ENCODE measurements around the gene ZNF512. TPM values are rescaled to one million over a fixed set of nuclear protein-coding genes. Genes with fewer than 3 reads are reported as not detected.
A peak's percentile ranks its signal among the peaks of the same experiment; 100 is the strongest.
"Not testable (repeated sequence)": the region's sequence is repeated elsewhere in the genome, so short reads cannot be mapped to it uniquely, and the experiment has no call there.

Gene ZNF512
- total RNA-seq = 31.6 and 35.7 TPM in 2 replicates
- polyA plus RNA-seq (2012) = 25.3 TPM

GRCh38 chr2:27582695-27583389, at the start of gene ZNF512:
Gene ZNF512, plus strand, starts transcription at chr2:27583042. Its CDS starts 71 bp downstream, at chr2:27583113.
- peak; percentile 93 for DNase-seq (ENCODE audit: low read depth)

DNA sequence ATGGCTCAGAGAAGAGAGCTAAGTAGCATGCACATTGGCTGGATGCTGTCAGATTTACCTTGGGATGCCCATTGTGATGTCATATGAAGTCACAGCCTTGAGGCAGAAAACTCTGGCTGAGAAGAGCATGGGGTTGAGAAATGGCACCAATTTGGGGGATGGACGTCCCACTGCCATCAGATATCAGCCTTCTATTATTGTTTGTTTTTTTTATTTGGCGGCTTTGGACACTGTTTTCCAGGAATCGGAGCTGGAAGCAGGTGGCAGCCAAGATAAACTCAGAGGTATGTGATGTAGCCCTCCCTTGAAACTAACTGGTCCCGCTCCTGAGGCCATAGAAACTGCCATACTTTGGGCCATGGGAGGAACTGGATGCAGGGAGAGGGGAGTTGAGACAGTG, 45.6 kb upstream of the ZNF512 start:
- no peak for DNase-seq (ENCODE audit: low read depth)

DNA sequence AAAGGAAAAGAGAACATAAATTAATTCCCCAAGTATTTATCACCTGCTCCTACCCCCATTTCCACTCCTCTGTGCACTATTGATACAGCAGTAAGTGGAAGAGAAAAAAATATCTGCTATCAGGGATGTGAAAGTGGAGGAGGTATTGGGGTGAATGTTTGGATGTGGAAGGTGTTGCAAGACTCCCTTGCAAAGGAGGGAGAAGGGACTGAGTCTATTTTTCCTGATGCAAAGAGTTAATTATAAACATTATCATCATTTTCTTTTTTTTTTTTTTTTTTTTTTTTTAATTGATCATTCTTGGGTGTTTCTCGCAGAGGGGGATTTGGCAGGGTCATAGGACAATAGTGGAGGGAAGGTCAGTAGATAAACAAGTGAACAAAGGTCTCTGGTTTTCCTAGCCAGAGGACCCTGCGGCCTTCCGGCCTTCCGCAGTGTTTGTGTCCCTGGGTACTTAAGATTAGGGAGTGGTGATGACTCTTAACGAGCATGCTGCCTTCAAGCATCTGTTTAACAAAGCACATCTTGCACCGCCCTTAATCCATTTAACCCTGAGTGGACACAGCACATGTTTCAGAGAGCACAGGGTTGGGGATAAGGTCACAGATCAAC, 43.9 kb upstream of the ZNF512 start:
- DNase-seq (ENCODE audit: low read depth) = not testable (repeated sequence)

DNA sequence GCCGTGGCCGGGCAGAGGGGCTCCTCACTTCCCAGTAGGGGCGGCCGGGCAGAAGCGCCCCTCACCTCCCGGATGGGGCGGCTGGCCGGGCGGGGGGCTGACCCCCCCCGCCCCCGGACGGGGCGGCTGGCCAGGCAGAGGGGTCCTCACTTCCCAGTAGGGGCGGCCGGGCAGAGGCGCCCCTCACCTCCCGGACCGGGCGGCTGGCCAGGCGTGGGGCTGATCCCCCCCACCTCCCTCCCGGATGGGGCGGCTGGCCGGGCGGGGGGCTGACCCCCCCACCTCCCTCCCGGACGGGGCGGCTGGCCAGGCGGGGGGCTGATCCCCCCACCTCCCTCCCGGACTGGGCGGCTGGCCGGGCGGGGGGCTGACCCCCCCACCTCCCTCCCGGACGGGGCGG, 43.2 kb upstream of the ZNF512 start:
- not testable (repeated sequence) for DNase-seq (ENCODE audit: low read depth)

DNA sequence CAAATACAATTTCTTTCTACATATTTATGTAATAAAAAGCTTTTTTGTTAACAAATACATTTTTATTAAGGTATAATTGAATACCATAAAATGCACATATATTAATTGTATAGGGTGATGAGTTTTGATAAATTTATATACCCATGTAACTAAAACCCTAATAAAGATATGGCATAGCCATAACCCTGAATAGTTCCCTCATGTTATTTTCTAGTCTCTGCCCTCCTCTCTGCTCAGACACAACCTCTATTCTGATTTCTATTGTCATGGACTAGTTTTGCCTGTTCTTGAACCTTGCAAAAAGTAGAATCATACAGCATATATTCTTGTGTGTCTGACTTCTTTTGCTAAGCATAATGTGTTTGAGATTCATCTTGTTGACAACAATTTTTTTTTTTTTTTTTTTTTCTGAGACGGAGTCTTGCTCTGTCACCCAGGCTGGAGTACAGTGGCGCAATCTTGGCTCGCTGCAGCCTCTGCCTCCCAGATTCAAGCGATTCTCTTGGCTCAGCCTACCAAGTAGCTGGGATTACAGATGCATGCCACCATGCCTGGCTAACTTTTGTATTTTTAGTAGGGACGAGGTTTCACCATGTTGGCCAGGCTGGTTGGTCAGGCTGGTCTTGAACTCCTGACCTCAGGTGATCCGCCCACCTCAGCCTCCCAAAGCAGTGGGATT, 38.6 kb upstream of the ZNF512 start:
- DNase-seq (ENCODE audit: low read depth) = no peak

DNA sequence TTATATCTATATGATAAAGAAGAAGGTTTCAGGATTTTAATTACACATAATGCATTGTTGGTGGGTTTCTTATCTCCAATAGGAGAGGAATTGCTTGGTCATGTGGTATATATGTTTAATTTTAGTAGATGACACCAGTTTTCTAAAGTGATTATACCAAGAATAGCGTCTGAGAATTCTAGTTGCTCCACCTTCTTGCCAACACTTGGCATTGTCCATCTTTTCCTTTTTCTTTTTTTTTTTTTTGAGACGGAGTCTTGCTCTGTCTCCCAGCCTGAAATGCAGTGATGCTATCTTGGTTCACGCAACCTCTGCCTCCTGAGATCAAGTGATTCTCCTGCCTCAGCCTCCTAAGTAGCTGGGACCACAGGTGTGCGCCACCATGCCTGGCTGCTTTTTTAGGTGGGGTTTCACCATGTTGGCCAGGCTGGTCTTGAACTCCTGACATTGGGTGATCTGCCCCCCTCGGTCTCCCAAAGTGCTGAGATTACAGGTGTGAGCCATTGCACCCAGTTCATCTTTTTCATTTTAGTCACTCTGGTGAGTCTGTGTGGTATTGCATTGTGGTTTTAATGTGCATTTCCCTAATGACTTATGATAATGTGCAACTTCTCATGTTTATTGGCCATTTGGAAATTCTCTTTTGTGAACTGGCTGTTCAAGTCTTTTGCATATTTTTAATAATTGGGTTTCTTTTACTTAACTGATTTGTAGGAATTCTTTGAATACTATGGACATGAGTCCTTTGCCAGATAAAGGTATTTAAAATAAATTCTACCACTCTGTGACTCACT, 37.3 kb upstream of the ZNF512 start:
- no peak for DNase-seq (ENCODE audit: low read depth)

DNA sequence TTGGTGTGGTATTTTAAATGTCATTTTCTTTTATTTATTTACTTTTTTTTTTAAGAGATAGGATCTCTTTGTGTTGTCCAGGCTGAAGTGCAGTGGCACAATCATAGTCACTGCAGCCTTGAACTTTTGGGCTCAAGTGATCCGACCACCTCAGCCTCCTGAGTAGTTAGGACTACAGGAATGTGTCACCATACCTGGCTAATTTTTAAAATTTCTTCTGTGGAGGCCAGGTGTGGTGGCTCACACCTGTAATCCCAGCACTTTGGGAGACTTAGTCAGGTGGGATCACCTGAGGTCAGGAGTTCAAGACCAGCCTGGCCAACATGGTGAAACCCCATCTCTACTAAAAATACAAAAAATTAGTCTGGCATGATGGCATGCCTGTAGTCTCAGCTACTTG, 33.5 kb upstream of the ZNF512 start:
- no peak for DNase-seq (ENCODE audit: low read depth)

- no peak for DNase-seq (ENCODE audit: low read depth)
These were observed 31.3 kb upstream of the ZNF512 start for GRCh38 chr2:27551514-27551913.

- no peak for DNase-seq (ENCODE audit: low read depth)
These were observed 29.9 kb upstream of the ZNF512 start for GRCh38 chr2:27552941-27553340.

DNA sequence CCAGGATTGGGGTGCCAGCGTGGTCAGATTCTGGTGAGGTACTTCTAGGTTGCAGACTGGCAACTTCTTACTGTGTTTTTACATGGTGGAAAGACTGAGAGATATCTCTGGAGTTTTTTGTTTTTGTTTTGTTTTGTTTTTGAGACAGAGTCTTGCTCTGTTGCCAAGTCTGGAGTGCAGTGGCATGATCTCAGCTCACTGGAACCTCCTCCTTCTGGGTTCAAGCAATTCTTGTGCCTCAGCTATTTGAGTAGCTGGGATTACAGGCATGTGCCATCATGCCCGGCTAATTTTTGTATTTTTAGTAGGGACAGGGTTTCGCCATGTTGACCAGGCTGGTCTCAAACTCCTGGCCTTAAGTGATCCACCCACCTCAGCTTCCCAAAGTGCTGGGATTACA, 28.4 kb upstream of the ZNF512 start:
- not testable (repeated sequence) for DNase-seq (ENCODE audit: low read depth)

GRCh38 chr2:27559228-27559627, 23.6 kb upstream of the ZNF512 start:
- DNase-seq (ENCODE audit: low read depth) = no peak

DNA sequence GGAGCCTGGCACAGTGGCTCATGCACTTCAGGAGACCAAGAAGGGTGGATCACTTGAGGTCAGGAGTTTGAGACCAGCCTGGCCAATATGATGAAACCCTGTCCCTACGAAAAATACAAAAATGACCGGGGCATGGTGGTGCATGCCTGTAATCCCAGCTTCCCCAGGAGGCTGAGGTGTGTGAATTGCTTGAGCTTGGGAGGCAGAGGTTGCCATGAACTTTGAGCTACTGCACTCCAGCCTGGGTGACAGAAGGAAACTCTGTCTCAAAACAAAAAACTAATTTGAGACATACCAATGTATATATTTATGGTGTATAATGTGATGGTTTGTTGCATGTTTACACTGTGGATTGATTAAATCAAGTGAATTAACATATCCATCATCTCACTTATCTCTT, 21.8 kb upstream of the ZNF512 start:
- DNase-seq (ENCODE audit: low read depth) = no peak

GRCh38 chr2:27566628-27567027, 16.2 kb upstream of the ZNF512 start:
- peak; percentile 11 for DNase-seq (ENCODE audit: low read depth)

- no peak for DNase-seq (ENCODE audit: low read depth)
These were observed 13.4 kb upstream of the ZNF512 start for GRCh38 chr2:27569398-27569797.

GRCh38 chr2:27571197-27571596, 11.6 kb upstream of the ZNF512 start:
- no peak for DNase-seq (ENCODE audit: low read depth)

DNA sequence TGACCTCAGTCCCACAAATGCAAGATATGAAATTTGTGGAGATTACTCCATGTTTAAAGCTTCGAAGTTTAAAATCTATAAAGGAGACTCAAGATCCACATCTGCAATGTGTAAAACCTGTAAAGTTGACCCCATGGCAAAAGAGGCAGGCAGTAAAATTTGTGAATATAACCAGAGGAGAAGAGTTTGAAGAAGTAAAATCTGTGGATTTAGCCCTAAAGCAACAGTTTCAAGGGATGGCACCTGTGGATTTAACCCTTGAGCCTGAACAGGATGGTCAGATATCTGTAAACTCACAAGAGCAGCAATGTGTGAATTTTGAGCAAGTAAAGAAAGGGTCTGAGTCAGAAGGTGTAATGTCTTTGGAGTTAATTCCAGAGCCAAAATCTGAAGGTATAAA, 11.2 kb upstream of the ZNF512 start:
- no peak for DNase-seq (ENCODE audit: low read depth)

- no peak for DNase-seq (ENCODE audit: low read depth)
These were observed 10.4 kb upstream of the ZNF512 start for GRCh38 chr2:27572439-27572838.

GRCh38 chr2:27572998-27573429, 9.8 kb upstream of the ZNF512 start:
- no peak for DNase-seq (ENCODE audit: low read depth)

GRCh38 chr2:27573452-27573851, 9.4 kb upstream of the ZNF512 start:
- DNase-seq (ENCODE audit: low read depth) = peak; percentile 89

DNA sequence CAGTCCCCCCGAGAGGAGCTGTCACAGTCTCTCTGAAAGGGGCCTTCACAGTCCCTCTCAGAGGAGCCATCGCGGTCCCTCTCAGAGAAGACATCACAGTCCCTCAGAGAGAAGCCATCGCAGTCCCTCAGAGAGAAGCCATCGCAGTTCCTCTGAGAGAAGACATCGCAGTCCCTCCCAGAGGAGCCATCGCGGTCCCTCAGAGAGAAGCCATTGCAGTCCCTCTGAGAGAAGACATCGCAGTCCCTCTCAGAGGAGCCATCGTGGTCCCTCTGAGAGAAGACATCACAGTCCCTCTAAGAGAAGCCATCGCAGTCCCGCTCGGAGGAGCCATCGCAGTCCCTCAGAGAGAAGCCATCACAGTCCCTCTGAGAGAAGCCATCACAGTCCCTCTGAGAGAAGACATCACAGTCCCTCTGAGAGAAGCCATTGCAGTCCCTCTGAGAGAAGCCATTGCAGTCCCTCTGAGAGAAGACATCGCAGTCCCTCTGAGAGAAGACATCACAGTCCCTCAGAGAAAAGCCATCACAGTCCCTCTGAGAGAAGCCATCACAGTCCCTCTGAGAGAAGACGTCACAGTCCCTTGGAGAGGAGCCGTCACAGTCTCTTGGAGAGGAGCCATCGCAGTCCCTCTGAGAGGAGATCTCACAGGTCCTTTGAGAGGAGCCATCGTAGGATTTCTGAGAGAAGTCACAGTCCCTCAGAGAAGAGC, 1.3 kb upstream of the ZNF512 start:
- DNase-seq (ENCODE audit: low read depth) = no peak

DNA sequence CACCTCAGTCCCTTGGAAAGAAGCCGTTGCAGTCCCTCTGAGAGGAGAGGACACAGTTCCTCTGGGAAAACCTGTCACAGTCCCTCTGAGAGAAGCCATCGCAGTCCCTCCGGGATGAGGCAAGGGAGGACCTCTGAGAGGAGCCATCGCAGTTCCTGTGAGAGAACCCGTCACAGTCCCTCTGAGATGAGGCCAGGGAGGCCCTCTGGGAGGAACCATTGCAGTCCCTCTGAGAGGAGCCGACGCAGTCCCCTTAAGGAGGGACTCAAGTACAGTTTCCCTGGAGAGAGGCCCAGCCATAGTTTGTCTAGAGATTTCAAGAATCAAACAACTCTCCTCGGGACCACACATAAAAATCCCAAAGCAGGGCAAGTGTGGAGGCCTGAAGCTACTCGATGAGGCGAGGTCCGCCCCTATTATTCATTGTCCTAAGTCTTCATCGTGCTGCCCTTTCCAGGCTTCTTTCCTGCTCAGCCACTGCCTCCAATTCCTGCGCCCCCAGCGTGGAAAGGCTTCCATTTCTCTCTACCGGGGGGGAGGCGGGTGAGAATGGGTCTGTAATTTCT, 630 bp upstream of the ZNF512 start:
- no peak for DNase-seq (ENCODE audit: low read depth)

Data from myocyte (in vitro differentiated cells).